H54 (cell line): Measurements from ENCODE around the gene ACOX1.

Experiments used
- DNase-seq: peaks from one replicate; pipeline ENCODE4 v3.0.0; 2011; ENCODE audit warnings: low spot score, mixed read lengths; ENCODE audit not compliant: insufficient read length
- FAIRE-seq: peaks from 3 replicates; lab custom pipeline; 2011; peaks lifted over from hg19 to GRCh38; lab: Jason Lieb, UNC
- POLR2A ChIP-seq: IDR thresholded peaks from 2 replicates; pipeline ENCODE4 v1.6.1; 2011; ENCODE audit warnings: low read depth, mild to moderate bottlenecking, low read length

ACOX1 gene

GRCh38 chr17:75945211-75945610, 33.8 kb downstream of the ACOX1 start:
- DNase-seq (no peak), FAIRE-seq (no peak)
- no peak for TF ChIP-seq POLR2A

GRCh38 chr17:75943491-75943890, 35.5 kb downstream of the ACOX1 start:
- TF ChIP-seq POLR2A = no peak
- FAIRE-seq = no peak
- DNase-seq = no peak

DNA sequence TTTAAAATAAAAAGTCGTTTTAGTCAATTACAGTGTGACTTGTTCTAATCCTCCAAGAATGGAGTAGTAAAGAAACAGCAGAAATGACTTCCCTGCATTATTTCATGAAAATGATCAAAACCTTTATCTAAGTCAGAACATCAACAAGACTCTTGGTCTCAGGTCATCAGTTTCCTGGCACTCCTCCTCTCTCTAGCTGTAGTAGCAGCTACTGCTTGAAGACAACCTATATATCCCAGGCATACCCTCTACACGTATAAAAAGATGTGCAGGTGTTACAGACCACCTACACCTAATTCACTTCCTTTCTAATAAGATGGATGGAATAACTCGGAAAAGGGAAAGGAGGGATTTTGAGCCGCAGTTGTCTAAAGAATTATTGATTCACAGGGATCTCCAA, 36.5 kb downstream of the ACOX1 start:
- no peak for FAIRE-seq
- TF ChIP-seq POLR2A = no peak
- DNase-seq = no peak

DNA sequence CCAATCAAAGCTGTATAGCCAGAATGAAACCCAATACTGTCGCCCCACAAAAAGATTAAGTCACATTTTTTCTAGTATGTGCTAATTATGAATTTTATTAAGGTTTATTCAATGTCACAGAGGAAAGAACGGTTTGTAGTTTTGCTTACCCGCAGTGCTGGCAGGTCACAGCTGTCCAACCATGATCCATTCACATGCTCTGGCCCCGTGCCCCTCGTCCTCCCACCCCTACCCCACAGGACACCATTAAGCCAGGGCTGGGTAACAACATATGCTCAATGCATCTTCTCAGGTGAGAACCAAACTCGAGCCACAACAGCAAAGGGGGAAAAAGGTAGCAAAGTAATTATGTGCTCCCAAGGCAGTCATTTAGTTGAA, 37.5 kb downstream of the ACOX1 start:
- no peak for FAIRE-seq
- TF ChIP-seq POLR2A = no peak
- DNase-seq = no peak

GRCh38 chr17:75940727-75941441, 38.1 kb downstream of the ACOX1 start, which contains the start of gene FBF1:
Gene FBF1, minus strand, starts transcription at chr17:75941042. Its CDS starts 2,893 bp downstream, at chr17:75938149.
- FAIRE-seq = peak; percentile 6
- peak; percentile 99 for TF ChIP-seq POLR2A
- DNase-seq = peak; percentile 99

DNA sequence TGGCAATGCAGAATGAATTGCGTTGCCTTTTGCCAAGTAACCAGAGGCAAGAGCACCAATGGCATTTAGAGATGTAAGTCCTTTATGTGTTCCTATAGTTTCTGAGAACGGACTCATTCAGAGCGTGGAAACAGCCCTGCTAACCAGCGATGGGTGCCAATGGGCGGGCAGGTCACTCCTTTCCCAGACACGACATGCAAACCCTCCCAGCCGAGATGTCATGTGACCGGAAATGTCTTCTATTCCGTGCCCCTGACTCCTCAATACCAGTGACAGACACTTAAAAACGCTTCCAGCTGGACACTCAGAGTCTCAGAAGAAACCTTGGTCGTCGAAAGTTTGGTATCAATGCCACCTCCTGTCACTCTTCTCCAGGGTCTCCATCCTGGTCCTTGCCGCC, 41.3 kb downstream of the ACOX1 start:
- no peak for TF ChIP-seq POLR2A
- no peak for FAIRE-seq

DNA sequence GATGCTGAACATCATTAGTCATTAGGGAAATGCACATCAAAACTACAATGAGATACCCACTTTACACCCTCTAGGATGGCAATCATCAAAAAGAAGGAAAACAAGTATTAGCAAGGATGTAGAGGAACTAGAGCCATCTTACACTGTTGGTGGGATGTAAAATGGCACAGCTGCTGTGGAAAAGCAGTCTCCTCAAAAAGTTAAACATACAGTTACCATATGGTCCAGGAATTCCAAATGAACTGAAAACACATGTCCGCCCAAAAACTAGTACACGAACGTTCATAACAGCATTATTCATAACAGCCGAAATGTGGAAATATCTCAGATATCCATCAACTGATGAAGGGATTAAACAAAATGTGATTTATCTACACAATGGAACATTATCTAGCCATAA, 45.2 kb downstream of the ACOX1 start:
- FAIRE-seq = no peak
- no peak for DNase-seq
- no peak for TF ChIP-seq POLR2A

More for the DNA sequence above, 41.3 kb downstream of the ACOX1 start:
- no peak for DNase-seq

- TF ChIP-seq POLR2A = no peak
- DNase-seq = no peak
- no peak for FAIRE-seq
These were observed 46.1 kb downstream of the ACOX1 start for GRCh38 chr17:75932852-75933251.

DNA sequence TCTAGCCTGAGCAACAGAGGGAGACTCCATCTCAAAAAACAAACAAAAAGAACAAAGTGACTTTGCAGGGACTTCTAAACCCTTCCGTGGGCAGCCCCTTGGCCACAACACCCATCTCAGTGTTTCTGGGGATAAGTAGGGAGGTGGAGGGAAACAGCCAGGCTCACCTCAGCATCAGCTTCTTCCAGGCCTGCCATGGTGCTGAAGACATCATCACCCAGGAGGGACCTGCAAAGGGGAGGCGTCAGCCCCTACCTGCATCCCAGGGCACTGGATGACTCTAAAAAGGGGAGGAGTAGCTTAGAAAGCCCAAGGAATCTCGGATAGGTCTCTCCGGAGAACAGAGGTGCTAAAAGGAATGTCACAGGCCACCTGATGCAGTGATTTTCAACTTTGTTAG, 47.9 kb downstream of the ACOX1 start:
- TF ChIP-seq POLR2A = no peak
- FAIRE-seq = no peak
- DNase-seq = no peak

GRCh38 chr17:75927286-75927922, 51.6 kb downstream of the ACOX1 start:
- DNase-seq (peak; percentile 53), FAIRE-seq (no peak)

DNA sequence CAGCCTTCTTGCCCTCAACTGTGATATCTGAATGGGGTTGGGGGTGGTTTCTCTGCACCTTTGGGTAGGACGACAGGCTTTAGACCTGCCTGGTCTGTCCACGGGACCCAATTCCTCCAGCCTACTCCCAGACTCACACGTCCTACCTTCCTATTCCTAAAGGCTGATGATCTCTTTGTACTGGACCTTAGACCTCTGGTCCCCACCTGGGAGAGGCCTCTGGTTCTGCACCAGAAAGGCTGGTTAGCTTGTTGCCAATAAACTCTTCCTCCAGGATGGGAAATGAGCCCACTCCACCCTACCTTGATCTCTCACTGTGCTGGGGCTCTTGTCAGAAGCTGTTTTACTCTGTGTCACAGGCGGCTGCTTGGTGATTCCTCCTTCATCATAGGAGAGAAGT, 52.5 kb downstream of the ACOX1 start:
- no peak for FAIRE-seq
- TF ChIP-seq POLR2A = no peak
- DNase-seq = no peak

More at GRCh38 chr17:75927286-75927922, 51.6 kb downstream of the ACOX1 start:
- no peak for TF ChIP-seq POLR2A

GRCh38 chr17:75925912-75926311, 53.1 kb downstream of the ACOX1 start:
- no peak for TF ChIP-seq POLR2A

GRCh38 chr17:75925103-75925502, 53.9 kb downstream of the ACOX1 start:
- FAIRE-seq (no peak), DNase-seq (no peak)
- TF ChIP-seq POLR2A = no peak

More at GRCh38 chr17:75925912-75926311, 53.1 kb downstream of the ACOX1 start:
- FAIRE-seq (no peak), DNase-seq (no peak)

- no peak for TF ChIP-seq POLR2A
- FAIRE-seq (no peak), DNase-seq (no peak)
These were observed 55.7 kb downstream of the ACOX1 start for GRCh38 chr17:75922963-75923874.
